BLaER1 treated with 17β-estradiol and CSF1 and Interleukin-3, amounts not matched to agents 10 nM and 100 nM (cell line): Measurements from ENCODE around the gene MKNK1.
A peak's percentile ranks its signal among the peaks of the same experiment; 100 is the strongest.

ENCODE experiments used
- H3K27ac ChIP-seq, 11 experiments: shearing (Covaris generic); formaldehyde crosslinking; 2 replicates each; pipeline ENCODE4 v1.8.1; 2022
- H3K27me3 ChIP-seq, 11 experiments: shearing (Covaris generic); formaldehyde crosslinking; 2 replicates each; pipeline ENCODE4 v1.8.1; 2022
- H3K36me3 ChIP-seq, 11 experiments: shearing (Covaris generic); formaldehyde crosslinking; 2 replicates each; pipeline ENCODE4 v1.8.1; 2022
- H3K4me1 ChIP-seq, 10 experiments: shearing (Covaris generic); formaldehyde crosslinking; 2 replicates each; pipeline ENCODE4 v1.8.1; 2022
- H3K4me2 ChIP-seq, 11 experiments: shearing (Covaris generic); formaldehyde crosslinking; 2 replicates each; pipeline ENCODE4 v1.8.1; 2022
- H3K4me3 ChIP-seq, 10 experiments: shearing (Covaris generic); formaldehyde crosslinking; 2 replicates each; pipeline ENCODE4 v1.8.1; 2022
- H3K9ac ChIP-seq, 11 experiments: shearing (Covaris generic); formaldehyde crosslinking; 2 replicates each; pipeline ENCODE4 v1.8.1; 2022
- H3K9me3 ChIP-seq, 11 experiments: shearing (Covaris generic); formaldehyde crosslinking; replicated peaks in 1 of 11; 2 replicates each; pipeline ENCODE4 v1.8.1; 2022
- H4K20me1 ChIP-seq, 11 experiments: shearing (Covaris generic); formaldehyde crosslinking; 2 replicates each; pipeline ENCODE4 v1.8.1; 2022
- Cebpa-rat ChIP-seq, 11 experiments: shearing (Covaris generic); IDR thresholded peaks; 2 replicates each; pipeline ENCODE4 v1.8.1; 2022

Gene MKNK1

DNA sequence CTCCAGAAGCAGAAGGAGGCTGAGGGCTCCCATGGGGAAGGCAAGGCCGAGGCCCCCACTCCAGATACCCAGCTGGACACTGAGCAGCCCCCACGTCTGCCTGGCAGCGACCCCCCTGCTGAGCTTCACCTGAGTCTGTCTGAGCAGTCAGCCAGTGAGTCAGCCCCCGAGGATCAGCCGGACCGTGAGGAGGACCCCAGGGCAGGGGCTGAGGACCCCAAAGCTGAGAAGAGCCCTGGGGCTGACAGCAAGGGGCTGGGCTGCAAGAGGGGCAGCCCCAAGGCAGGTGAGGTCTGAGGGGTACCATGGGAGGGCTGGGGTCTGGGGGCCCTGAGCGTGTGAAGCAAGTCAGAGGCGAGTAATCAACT lies 93.1 kb downstream of the MKNK1 start:
- Histone ChIP-seq H3K4me2 (no peak overlapping the region), H3K4me3 (no peak overlapping the region), H3K9me3 (no peaks in the 10 kb centered on the region), H3K9ac (no peak overlapping the region), H4K20me1 (peaks cover 0 to 8% (median 0%) of the 10 kb centered on the region in 11 experiments; a peak in 2 of 22 replicates), H3K36me3 (no peaks in the 10 kb centered on the region), H3K27me3 (no peaks in the 10 kb centered on the region), H3K27ac (no peak overlapping the region), H3K4me1 (peaks cover 0 to 11% (median 0%) of the 10 kb centered on the region in 10 experiments; a peak in 6 of 20 replicates)
- TF ChIP-seq Cebpa-rat (IDR thresholded peaks at IDR 0.05): no peak

DNA sequence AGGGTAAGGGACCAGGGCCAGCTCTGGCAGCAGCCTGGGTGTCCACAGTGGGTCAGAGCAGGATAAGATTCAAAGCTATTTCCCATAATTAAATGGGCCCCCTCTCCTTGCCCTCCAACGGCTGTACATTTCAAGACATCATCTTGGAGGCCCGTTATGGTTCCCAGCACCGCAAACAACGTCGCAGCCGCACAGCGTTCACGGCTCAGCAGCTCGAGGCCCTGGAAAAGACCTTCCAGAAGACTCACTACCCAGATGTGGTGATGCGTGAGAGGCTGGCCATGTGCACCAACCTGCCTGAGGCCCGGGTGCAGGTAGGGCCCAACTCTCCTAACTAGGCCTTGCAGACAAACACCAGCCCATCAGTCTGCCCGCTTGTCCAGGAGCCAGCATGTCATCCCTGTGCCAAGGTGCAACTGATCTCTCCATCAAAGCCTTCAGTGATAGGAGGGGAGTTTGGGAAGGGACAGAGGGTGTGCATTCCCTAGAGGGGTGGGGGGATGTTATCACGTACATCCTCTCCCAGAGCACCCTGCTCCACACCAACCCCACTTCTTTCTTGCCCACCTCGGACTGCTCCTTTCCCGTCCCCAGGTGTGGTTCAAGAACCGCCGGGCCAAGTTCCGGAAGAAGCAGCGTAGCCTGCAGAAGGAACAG lies 93.6 kb downstream of the MKNK1 start:
- Histone ChIP-seq H3K9ac (no peak overlapping the region), H3K36me3 (no peaks in the 10 kb centered on the region), H3K4me3 (no peak overlapping the region), H3K9me3 (no peaks in the 10 kb centered on the region), H4K20me1 (peaks cover 0 to 8% (median 0%) of the 10 kb centered on the region in 11 experiments; a peak in 2 of 22 replicates), H3K4me1 (peaks cover 0 to 11% (median 0%) of the 10 kb centered on the region in 10 experiments; a peak in 6 of 20 replicates), H3K27me3 (no peaks in the 10 kb centered on the region), H3K27ac (no peak overlapping the region), H3K4me2 (no peak overlapping the region)
- TF ChIP-seq Cebpa-rat (IDR thresholded peaks at IDR 0.05): no peak

DNA sequence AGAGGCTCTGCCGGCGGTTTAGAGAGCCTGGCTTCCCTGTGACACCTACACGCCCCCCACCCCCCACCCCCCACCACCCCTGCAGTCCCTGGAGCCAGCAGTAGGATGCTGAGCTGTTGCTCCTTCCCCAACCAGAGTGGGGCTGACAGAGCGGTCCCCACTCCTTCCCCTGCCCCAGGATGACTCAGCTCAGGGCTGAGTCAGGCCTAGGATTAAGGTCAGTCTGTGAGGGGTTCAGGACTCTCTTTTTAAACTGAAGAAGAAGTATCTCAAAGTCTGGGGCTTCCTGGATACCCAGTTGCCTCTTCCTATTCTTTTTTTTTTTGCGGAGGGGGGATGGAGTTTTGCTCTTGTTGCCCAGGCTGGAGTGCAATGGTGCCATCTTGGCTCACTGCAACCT lies 95.3 kb downstream of the MKNK1 start:
- Histone ChIP-seq H3K4me1 (peaks cover 0 to 11% (median 0%) of the 10 kb centered on the region in 10 experiments; a peak in 6 of 20 replicates), H3K9me3 (no peaks in the 10 kb centered on the region), H3K36me3 (no peaks in the 10 kb centered on the region), H4K20me1 (peaks cover 0 to 8% (median 0%) of the 10 kb centered on the region in 11 experiments; a peak in 2 of 22 replicates), H3K9ac (no peak overlapping the region), H3K4me2 (peak overlapping the region in 3 of 11 experiments; percentile 19 to 35 (median 35); a peak in 4 of 22 replicates), H3K27me3 (no peaks in the 10 kb centered on the region), H3K27ac (no peak overlapping the region), H3K4me3 (no peak overlapping the region)
- no peak for TF ChIP-seq Cebpa-rat (IDR thresholded peaks at IDR 0.05)
